Activated naive CD4-positive, alpha-beta T cell treated with anti-CD3 and anti-CD28 coated beads, Interleukin-2, amount 50 U/mL, for 72 hours (primary cell): ENCODE measurements around the gene TFIP11. TPM values are rescaled to one million over a fixed set of nuclear protein-coding genes. Genes with fewer than 3 reads are reported as not detected.
A peak's percentile ranks its signal among the peaks of the same experiment; 100 is the strongest.

Experiments
- ATAC-seq, 2 donors: fragments of 150-1000 bp; cut with Tn5 transposase; 2 replicates each; pipeline ENCODE4 v1.10.0; 2021; ENCODE audit warnings: mild to moderate bottlenecking in 2 of 2, moderate library complexity in 2 of 2
- DNase-seq, 2 donors: peaks; one replicate each; pipeline ENCODE4 v3.0.0; 2021 to 2022; ENCODE audit warnings: low spot score in 2 of 2
- H3K27ac Mint-ChIP-seq, 2 donors: one replicate each; pipeline ENCODE4 v1.8.0; 2022; ENCODE audit warnings: mild to moderate bottlenecking in 2 of 2, mixed read lengths in 2 of 2
- H3K36me3 Mint-ChIP-seq, 2 donors: one replicate each; pipeline ENCODE4 v1.8.0; 2022; ENCODE audit warnings: mixed read lengths in 2 of 2
- H3K9me3 Mint-ChIP-seq, 2 donors: one replicate each; pipeline ENCODE4 v1.8.0; 2022; ENCODE audit warnings: mixed read lengths in 2 of 2
- total RNA-seq, 2 donors: library from RNA; stranded (reverse); gene quantifications; one replicate each; pipeline ENCODE4 v1.2.3, GENCODE V29; 2022

Gene TFIP11
- total RNA-seq, result 10 to 100 TPM; 45.5 to 49.3 TPM

DNA sequence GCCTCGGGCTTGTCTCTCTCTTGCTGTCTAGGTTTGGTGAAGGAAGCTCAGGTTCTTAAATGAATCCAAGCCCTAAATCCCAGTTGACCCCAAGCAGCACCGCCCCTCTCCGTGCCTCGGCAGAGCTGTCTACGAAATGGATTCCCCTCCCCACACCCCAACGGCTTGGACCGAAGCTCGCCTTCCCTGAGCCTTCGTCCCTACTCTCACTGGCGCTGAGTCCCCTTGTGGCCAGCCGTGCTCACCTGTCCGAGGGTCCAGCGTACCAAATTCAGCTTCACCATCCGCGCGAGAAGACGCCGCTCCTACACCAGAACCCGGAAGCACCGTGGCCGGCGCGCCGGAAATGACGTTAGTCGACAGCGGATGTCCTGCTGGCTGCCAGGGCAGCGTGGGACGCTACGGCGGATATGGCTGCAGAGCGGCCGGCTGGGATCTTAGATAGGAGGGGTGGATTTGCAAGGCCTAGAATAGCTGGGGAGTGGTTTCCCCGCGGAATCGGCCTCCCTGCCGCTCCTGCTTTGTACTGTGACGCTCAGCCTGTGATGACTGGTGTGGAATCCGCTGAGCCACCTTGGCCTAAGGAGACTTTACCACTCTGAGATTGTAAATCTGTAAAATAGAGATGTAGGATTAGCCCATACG is at the start of gene TFIP11:
TFIP11 (minus strand) TSS at position 325 of the 645 bp plus-strand sequence. CDS start 2,201 bp downstream, outside the sequence.
- ATAC-seq, result peak; percentile 100
- H3K9me3 Mint-ChIP-seq, result no peaks in the 10 kb centered on the region
- peaks cover 14 to 27% of the 10 kb centered on the region in 2 donors for H3K36me3 Mint-ChIP-seq
- peak; percentile 89 to 93 for DNase-seq
- H3K27ac Mint-ChIP-seq, result peak within 1 kb of the TSS; percentile 93 to 100

DNA sequence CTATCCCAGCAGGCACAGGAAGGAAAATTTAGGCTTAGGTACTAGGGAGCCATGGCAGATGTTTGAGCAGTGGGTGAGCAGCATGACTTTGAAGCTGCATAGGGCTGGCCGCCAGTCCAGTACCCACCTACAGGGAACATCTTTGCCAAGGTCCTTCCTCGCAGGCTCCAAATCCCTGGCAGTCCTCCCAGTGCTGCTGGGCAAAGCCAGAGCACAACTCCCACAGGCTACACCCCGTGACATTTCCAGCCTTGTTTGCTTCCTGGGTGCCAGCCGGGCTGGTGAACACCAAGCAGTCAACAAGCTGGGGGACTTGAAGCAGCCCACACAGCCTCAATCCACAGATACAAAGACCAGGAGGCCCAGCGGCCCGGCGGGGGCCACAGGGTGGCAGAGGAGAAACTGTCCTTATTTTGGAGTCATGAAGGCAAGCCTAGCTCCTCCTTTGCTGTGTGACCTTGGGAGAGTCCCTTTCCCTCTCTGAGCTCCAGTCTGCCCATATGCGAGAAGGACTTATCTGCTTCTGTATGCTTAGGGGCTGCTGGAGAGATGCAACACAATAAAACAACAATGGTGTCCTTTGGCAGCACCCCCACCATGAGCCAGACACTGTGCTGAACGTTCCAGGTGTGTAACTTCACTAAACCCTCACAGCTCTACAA is 49.6 kb upstream of the TFIP11 start:
- H3K27ac Mint-ChIP-seq, result no peak overlapping the region
- ATAC-seq, result no peak
- no peaks in the 10 kb centered on the region for H3K36me3 Mint-ChIP-seq
- no peak for DNase-seq
- H3K9me3 Mint-ChIP-seq, result no peaks in the 10 kb centered on the region

DNA sequence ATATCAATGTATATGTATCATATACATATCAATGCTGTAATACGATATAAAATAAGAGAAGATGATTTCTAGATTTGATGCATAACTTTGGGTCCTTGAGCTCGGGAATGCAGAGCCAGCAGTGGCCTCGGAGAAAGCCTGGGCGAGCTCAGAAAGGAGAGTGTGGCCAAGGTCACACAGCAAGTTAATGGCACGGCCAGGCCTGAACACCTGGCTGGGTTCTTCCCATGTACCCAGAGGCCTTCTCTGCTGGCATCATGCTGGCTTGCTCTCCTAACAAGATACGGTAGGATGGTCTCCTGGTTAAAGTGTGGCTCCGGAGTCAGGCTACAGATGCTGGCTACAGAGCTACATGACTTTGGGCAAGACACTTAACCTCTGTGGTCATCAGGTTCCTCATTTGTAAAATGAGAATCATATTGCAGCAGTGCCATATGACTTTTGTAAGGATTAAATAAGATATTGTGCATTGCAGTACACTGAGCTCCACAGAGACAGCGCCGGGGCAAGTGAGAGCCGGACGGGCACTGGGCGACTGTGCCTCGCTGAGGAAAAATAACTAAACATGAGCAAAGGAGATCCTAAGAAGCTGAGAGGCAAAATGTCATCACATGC is 47.8 kb upstream of the TFIP11 start:
- no peak overlapping the region for H3K27ac Mint-ChIP-seq
- H3K36me3 Mint-ChIP-seq, result no peaks in the 10 kb centered on the region
- H3K9me3 Mint-ChIP-seq, result no peaks in the 10 kb centered on the region
- DNase-seq (no peak), ATAC-seq (no peak)

DNA sequence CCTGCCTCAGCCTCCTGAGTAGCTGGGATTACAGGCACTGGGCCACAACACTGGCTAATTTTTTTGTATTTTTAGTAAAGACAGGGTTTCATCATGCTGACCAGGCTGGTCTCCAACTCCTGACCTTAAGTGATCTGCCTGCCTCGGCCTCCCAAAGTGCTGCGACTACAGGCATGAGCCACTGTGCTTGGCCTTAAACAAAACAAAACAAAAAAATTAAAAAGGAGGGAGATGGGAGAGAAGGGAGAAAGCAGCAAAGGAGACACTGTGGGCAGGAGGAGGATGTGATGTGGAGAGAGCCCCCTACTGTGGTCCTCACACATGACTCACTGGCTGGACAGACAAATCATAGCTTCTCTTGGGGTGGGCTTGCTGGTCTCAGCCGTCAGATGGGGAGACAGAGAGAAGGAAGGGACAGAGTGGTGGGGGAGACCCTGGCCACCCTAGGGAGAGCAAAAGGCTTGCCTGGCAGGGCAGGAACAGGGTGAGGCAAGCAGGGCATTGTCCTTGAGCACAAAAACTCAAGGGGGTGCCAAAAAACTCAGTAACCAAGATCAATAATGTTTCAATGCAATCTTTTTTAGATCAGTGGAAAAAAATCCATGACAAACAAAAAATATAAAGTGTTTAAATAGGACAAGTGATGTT is 46.1 kb upstream of the TFIP11 start:
- DNase-seq (no peak), ATAC-seq (no peak)
- H3K36me3 Mint-ChIP-seq, result no peaks in the 10 kb centered on the region
- peak overlapping the region; percentile 33 to 81 for H3K27ac Mint-ChIP-seq
- no peaks in the 10 kb centered on the region for H3K9me3 Mint-ChIP-seq

DNA sequence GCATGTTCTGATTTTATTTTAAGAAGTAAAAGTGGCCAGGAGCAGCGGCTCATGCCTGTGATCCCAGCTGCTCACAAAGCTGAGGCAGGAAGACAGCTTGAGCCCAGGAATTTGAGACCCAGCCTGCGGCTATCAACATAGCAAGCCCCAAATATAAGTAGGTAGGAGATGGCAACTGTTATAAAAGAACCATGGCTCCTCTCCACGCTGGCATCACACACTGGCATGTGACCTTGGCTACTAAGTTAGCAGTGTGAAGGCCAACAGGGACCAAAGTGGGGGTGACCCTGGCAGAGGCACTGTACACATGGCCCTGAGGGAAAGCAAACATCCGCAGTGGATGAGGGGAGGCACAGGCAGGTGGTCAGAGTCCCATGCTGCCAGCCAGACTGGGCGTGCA is 44.6 kb upstream of the TFIP11 start:
- no peak overlapping the region for H3K27ac Mint-ChIP-seq
- H3K9me3 Mint-ChIP-seq, result no peaks in the 10 kb centered on the region
- ATAC-seq (no peak), DNase-seq (no peak)
- no peaks in the 10 kb centered on the region for H3K36me3 Mint-ChIP-seq

DNA sequence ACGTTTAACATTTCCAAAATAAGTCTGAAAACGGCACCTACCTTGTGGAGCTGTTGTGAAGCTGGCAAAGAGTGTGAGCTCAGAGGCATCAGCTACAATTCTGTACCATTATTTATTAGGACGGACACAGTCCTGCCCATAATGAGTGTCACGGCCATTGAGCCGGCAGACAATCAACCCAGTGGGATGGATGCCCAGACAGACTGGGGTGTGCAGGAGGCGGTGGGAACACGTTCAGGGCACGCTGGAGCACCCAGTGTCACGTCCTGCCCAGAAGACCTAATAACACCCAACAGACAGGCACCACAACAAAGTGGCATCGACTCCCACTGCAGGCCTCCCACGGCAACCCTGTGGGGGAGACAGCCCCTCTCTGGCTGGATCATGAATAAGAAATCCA is 43.2 kb upstream of the TFIP11 start:
- no peaks in the 10 kb centered on the region for H3K9me3 Mint-ChIP-seq
- DNase-seq (no peak), ATAC-seq (no peak)
- no peak overlapping the region for H3K27ac Mint-ChIP-seq
- no peaks in the 10 kb centered on the region for H3K36me3 Mint-ChIP-seq

DNA sequence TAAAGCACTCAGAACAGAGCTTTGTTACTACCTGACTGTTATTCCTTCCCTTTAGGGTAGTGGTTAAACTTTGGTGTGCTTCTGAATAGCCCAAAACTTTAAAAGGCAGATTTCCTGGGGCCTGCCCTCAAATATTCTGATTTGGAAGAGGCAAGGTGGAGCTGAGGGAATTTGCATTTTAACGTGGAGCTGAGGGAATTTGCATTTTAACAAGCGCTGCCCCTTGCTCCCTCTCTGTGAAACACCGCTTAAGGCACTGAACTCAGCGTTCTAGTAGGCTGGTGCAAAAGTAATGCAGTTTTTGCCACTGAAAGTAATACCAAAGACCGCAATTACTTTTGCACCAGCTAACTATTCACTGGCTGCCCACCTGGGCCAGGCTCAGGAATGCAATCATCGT is 42.7 kb upstream of the TFIP11 start:
- Mint-ChIP-seq H3K36me3 (no peaks in the 10 kb centered on the region), H3K9me3 (no peaks in the 10 kb centered on the region), H3K27ac (no peak overlapping the region)
- no peak for ATAC-seq
- DNase-seq, result no peak

DNA sequence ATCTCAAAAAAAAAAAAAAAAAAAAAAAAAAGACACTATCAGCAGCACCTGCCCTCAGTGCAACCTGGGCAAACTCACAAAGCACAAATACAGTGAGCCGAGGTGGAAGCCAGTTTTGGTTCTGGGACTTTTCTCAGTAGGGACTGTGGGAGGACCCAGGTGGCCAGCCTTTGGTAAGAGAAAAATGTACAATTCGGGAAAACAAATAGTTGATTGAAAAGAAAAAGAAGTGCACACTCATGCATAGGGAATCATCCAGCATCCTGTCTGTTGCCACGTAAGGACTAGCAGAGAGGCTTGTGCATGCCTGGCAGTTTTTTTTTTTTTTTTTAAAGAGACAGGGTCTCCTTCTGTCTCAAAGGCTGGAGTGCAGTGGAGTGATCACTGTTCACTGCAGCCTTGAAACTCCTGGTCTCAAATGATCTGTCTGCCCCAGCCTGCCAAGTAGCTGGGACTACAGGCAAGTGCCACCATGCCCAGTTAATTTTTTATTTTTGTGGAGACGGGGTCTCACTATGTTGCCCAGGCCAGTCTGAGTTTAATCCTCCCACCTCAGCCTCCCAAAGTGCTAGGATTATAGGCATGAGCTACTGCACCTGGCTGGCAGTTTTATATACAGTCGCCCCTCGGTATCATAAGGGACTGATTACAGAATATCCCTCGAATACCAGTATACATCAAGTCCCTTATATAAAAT is 40.9 kb upstream of the TFIP11 start:
- no peaks in the 10 kb centered on the region for H3K9me3 Mint-ChIP-seq
- no peaks in the 10 kb centered on the region for H3K36me3 Mint-ChIP-seq
- DNase-seq (no peak), ATAC-seq (no peak)
- no peak overlapping the region for H3K27ac Mint-ChIP-seq

DNA sequence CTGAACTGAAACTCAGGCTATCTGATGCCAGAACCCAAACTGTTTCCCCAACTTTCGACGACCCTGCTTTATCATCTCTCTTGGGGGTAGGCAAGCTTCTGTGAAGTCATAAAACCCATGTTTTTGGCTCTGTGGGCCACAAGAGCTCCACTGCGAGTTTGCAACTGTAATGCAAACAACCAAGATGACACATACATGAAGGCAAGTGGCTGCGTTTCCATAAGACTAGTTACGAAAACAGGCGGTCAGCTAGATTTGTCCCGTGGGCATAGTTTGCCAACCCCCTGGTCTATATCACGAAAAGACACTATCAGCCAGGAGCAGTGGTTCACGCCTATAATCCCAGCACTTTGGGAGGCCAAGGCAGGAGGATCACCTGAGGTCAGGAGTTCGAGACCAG is 40.2 kb upstream of the TFIP11 start:
- ATAC-seq, result no peak
- Mint-ChIP-seq H3K27ac (peak overlapping the region in 1 of 2 donors; percentile 60), H3K36me3 (peaks cover 0 to 6% of the 10 kb centered on the region in 2 donors), H3K9me3 (no peaks in the 10 kb centered on the region)
- DNase-seq, result no peak

DNA sequence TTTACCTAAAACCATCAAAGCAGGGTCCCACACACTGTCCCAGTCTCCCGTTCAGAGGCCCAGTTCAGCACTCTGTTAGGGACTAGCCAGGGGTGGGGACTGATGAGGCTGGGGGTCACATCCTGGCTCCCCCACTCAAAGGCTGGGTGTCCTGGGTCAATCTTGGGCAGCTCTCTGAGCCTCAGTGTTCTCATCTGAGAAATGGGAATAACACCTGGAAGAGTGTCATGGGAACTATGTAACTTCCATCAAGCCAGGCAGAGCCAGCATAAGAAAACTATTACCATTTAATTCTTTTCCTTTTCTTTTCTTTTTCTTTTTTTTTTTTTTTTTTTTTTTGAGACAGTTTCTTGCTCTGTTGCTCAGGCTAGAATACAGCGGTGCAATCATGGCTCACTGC is 39.3 kb upstream of the TFIP11 start:
- peaks cover 0 to 3% of the 10 kb centered on the region in 2 donors for H3K9me3 Mint-ChIP-seq
- no peak for ATAC-seq
- peaks cover 2 to 15% of the 10 kb centered on the region in 2 donors for H3K36me3 Mint-ChIP-seq
- DNase-seq, result no peak
- H3K27ac Mint-ChIP-seq, result peak overlapping the region in 1 of 2 donors; percentile 40

DNA sequence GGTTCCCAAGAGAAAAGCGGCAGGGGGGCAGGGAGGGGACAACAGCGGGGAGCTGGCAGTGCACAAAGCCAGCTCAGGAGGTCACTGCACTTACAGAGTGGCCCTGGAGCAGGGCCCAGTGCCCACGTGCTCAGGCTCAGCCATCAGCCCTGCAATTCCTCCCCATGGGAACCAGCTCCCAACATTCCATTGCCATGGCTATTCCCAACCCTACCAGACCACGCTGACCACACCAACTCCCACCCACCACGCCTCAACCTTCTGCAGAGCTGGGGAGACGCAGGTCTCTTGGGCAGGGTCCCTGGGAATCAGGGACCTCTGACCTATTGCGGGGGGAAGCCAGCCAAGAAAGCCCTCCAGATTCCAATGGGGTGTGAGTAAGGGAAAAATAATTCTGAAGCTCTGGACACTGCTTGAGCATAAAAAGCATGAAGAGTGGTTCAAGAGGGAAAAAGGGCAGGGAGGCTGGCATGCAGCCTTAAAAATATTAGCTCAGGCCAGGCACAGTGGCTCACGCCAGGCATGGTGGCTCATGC is 38.3 kb upstream of the TFIP11 start:
- ATAC-seq, result no peak
- peaks cover 0 to 4% of the 10 kb centered on the region in 2 donors for H3K9me3 Mint-ChIP-seq
- peaks cover 4 to 22% of the 10 kb centered on the region in 2 donors for H3K36me3 Mint-ChIP-seq
- peak overlapping the region; percentile 16 to 29 for H3K27ac Mint-ChIP-seq
- no peak for DNase-seq

DNA sequence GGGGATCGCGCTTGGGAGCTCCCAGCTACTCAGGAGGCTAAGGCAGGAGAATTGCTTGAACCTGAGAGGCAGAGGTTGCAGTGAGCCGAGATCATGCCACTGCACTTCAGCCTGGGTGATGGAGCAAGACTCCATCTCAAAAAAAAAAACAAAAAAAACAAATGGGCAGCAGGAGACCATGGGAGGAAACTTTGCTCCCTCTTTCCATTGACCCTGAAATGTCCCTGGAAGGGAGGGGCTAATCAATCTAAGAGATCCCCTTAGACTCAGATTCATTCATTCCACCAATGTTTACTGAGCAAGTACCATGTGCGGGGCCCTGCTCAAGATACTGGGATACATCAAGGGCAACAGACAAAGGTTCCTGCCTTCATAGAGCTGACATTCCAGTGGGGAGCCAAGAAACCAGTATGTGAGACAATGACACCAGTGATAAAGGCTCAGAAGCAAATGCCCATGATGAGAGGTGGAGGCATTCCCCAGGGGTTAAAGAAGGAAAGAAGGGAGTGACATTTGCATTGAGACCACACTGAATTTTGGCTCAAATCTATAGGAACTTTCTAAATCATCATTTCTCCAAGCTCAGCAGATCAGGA is 37.7 kb upstream of the TFIP11 start:
- peaks cover 4 to 22% of the 10 kb centered on the region in 2 donors for H3K36me3 Mint-ChIP-seq
- peak overlapping the region in 1 of 2 donors; percentile 16 for H3K27ac Mint-ChIP-seq
- ATAC-seq (no peak), DNase-seq (no peak)
- H3K9me3 Mint-ChIP-seq, result peaks cover 0 to 4% of the 10 kb centered on the region in 2 donors

DNA sequence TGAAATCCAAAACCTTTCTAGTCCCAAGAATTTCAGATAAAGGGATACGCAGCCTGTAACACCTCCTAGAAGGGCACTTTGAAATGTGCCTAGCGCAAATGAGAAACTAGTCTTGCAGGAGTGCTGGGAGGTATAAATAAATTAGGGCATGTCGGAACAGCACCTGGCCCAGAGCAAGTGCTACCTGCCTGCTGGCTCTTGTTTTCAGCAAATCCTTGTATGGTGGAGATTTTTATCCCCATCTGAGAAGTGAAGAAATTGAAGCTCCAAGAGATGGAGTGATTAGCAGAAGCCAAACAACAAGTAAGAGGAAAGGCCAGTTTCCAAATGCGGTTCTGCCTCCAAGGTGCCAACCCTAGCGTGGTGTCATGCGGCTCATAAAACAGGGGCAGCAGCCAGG is 36.7 kb upstream of the TFIP11 start:
- peaks cover 0 to 4% of the 10 kb centered on the region in 2 donors for H3K9me3 Mint-ChIP-seq
- DNase-seq, result no peak
- H3K27ac Mint-ChIP-seq, result peak overlapping the region in 1 of 2 donors; percentile 22
- H3K36me3 Mint-ChIP-seq, result peaks cover 4 to 22% of the 10 kb centered on the region in 2 donors
- no peak for ATAC-seq

DNA sequence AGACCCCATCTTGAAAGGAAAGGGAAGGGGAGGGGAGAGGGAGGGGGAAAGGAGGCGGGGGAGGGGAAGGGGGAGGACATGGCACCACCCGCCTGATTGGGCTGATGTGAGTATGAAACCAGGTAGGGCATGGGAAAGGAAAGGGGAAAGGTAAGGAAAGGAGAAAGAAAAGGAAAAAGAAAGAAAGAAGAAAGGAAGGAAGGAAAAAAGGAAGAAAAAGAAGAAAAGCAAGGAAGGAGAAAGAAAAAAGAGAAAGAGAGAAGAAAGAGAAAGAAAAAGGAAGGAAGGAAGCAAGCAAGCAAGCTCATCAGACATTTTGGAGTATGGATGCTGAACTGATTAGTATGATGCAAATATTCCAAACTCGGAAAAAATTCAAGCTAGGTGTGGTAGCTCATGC is 36.0 kb upstream of the TFIP11 start:
- peaks cover 0 to 4% of the 10 kb centered on the region in 2 donors for H3K9me3 Mint-ChIP-seq
- H3K36me3 Mint-ChIP-seq, result peaks cover 4 to 22% of the 10 kb centered on the region in 2 donors
- ATAC-seq (no peak), DNase-seq (no peak)
- peak overlapping the region in 1 of 2 donors; percentile 59 for H3K27ac Mint-ChIP-seq

DNA sequence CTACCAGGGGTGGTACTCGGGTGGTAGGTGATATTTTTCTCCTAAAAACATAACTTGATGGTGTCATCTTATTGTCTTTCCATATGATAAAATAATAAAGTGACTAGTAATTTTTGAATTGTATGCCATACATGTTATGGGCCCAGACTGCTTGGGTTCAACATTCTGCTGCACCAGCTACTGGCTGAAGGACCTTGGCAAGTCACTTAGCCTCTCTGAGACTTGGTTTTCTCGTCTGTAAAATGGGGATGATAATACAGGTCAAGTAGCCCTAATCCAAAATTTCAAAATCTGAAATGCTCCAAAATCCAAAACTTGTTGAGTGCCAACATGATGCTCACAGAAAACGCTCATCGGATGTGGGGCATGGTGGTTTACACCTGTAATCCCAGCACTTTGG is 35.6 kb upstream of the TFIP11 start:
- H3K27ac Mint-ChIP-seq, result peak overlapping the region in 1 of 2 donors; percentile 59
- ATAC-seq (no peak), DNase-seq (no peak)
- peaks cover 4 to 22% of the 10 kb centered on the region in 2 donors for H3K36me3 Mint-ChIP-seq
- peaks cover 0 to 4% of the 10 kb centered on the region in 2 donors for H3K9me3 Mint-ChIP-seq

DNA sequence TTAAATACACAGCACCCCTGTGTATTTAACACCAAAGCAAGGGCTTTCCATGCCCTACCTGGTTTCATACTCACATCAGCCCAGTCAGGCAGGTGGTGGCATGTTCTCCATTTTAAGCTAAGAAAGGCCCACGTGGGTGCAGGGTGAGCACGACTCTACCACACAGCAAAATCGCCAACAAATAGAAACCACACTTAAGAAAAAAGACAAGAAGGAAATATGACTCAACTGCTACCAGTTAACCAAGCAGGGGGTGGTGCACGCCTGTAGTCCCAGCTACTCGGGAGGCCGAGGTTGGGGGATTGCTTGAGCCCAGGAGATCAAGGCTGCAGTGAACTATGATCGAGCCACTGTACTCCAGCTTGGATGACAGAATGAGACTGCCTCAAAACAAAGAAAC is 35.2 kb upstream of the TFIP11 start:
- H3K36me3 Mint-ChIP-seq, result peaks cover 4 to 22% of the 10 kb centered on the region in 2 donors
- no peak for DNase-seq
- ATAC-seq, result peak; percentile 58 to 73
- H3K27ac Mint-ChIP-seq, result peak overlapping the region in 1 of 2 donors; percentile 59
- H3K9me3 Mint-ChIP-seq, result peaks cover 0 to 4% of the 10 kb centered on the region in 2 donors
